GM18526 (cell line): ENCODE data around the gene SERPINA3.

ENCODE experiments used
- POLR2A ChIP-seq: IDR thresholded peaks from 3 replicates; pipeline ENCODE4 v1.6.1; 2011; ENCODE audit not compliant: insufficient read length; ENCODE audit errors: extremely low read depth

Gene SERPINA3

DNA sequence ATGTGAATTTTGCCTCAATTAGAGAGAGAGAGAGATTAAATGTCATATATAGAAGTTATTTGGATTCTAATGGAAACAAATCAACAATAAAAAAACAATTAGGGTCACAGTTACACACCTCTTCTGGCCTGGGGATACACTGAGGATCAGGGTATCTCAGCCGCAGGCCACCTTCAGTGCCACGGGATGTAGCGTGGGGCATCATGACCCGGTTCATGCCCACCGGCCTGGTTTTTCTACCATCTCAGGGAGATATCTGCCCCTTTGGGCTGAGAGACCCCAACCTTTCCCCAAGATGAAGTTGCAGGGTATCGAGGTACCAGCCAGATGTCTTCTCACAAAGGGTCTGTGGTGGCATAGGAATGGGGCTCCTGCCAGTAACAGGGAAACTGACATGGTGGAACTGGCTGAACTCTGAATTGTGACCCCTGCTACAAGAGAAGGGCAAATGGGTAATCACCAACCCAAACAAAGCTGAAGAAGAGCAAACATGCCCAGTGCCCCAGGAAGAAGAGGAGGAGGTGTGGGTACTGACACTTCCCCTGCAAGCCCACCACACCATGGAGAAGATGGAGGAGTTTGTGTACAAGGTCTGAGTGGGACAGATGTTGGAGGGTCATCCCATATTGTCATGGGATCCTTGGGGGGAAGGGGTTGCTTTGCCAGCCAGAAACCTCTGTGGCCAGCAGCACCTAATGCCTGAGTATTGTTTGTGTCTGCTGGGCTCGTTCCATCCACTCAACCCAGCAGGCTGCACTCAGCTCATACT lies 19.5 kb downstream of the SERPINA3 start:
- no peak for TF ChIP-seq POLR2A

- TF ChIP-seq POLR2A = no peak
These were observed 20.1 kb downstream of the SERPINA3 start for GRCh38 chr14:94632305-94632590.

- TF ChIP-seq POLR2A = no peak
These were observed 20.9 kb downstream of the SERPINA3 start for GRCh38 chr14:94633121-94633520.

DNA sequence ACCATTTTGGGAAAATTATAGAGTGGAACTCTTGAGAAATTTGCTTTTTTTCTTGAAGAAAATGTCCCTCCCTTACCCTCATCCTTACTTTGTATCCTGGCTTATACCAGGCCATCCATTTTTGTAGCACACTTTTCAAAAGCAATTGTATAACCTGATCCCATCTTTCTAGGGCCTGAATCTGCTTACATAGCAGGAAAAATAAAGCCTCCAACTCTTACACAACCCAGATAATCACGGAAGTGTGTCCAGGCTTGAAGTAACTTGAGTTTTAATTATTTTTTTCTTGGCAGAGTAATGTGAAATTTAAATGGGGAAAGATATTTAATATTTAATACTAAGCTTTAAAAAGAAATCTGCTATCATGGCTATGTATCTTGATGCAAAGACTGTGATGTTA lies 23.0 kb downstream of the SERPINA3 start:
- no peak for TF ChIP-seq POLR2A

DNA sequence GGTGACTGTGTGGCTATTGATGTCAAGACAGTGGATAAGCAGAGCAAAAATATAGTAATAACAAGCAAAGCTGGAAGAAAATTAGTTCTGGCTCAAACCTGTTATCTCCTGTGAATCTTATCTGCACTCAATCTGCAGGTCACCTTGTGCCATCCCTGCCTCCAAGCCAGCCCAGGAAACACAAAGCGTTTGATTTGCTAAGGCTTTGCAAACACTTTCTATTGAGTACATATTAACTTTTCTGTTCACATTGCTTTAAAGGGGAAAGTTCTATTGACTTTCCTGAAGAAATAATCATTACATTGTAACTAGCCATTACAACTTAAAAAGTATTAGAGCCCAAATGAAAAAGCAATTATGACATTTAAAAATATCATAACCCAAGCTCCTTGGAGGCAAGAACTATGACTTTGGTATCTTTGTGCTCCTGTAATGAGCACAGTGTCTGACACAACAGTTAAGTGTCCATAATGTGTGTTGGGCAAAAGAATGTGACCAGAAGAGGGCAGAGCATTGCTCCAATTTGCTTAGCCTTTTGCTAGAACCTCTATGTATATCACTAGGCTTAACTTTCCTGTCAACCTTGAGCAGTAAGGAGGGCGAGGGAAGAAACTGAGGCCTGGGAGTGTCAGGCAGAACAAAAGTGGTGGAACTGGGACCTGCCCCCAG lies 24.7 kb downstream of the SERPINA3 start:
- TF ChIP-seq POLR2A = no peak

DNA sequence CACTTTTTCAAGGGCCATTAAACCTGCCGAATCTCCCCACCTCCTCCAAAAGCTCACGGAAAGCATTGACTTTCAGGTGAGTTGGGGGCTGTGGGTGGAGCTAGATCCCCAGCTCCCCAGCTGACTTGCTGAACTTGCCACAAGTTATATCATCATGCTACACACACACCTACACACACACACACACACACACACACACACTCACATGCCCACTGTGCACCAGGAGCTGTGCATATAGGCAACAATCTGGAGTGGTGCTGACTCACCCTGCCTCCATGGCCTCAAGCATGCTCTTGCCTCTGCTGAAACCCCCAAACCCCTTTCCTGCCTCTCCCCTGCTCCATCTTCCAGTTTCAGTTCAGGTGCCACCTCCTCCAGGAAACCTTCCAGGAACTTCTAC lies 26.1 kb downstream of the SERPINA3 start:
- TF ChIP-seq POLR2A = no peak

- TF ChIP-seq POLR2A = no peak
These were observed 27.0 kb downstream of the SERPINA3 start for GRCh38 chr14:94638961-94639817.

- TF ChIP-seq POLR2A = no peak
These were observed 28.8 kb downstream of the SERPINA3 start for GRCh38 chr14:94640721-94641631.

GRCh38 chr14:94641632-94641955 lies 29.4 kb downstream of the SERPINA3 start:
- no peak for TF ChIP-seq POLR2A

DNA sequence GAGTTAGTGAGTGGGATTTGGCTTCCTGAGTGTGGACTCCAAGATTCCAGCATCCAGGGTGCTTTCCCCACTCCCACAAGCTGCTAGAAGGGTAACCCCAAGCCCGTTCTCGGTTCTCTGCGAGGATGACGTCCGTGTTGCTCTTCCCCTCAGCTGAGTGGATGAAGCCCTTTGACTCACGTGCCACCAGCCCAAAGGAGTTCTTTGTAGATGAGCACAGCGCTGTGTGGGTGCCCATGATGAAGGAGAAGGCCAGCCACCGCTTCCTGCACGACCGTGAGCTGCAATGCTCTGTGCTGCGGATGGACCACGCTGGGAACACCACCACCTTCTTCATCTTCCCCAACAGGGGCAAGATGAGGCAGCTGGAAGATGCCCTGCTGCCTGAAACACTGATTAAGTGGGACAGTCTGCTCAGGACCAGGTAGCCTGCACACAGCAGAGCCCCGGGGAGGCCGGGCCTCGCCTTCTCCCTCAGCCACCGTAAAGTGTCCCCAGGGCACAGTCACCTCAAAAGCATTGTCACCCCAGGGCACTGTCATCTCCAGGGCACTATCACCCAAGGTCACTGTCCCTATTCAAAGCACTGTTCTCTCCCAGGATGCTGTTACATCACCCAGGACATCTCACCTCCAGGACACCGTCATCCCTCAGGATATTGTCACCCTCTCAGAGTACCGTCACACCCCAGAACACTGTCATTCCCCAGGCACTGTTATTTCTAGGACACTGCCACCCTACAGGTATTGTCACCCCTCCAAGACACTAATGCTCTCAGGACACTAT lies 31.3 kb downstream of the SERPINA3 start:
- no peak for TF ChIP-seq POLR2A

DNA sequence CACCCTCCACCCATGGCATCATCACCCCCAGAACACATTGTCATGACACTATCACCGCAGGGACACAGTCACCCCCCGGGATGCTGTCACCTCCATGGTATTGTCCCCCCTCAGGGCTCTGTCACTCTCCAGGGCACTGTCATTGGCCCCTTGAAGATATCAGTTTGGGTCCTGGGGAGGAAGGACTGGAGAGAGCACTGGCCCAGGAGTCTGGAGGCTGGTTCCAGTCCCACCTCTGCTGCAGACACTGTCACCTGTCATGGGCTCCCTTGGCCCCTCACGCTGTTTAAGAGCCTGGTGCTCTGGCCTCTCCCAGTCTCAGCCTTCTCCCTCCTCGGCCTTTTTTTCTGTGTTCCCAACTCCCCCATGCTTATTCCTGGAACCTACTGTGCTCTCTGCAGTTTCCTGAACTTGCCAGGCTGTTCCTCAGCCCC lies 31.9 kb downstream of the SERPINA3 start:
- no peak for TF ChIP-seq POLR2A

DNA sequence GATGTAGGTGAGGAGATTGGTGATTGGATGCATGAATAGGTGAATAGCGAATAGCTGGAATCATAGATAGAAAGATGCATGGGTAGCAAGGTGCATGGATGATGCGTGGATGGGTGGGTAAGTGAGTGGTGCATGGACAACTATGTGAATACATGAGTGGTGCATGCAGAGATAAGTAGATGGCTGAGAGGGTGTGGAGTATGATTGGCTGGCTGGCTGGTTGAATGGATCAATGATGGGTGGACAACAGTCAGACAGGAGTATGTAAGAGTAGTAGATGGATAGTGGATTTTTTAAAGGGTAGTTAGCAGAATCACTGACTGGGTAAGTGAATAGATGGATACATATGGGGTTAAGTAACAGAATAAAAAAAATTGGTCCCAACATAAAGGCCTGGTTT lies 33.9 kb downstream of the SERPINA3 start:
- TF ChIP-seq POLR2A = no peak

GRCh38 chr14:94646481-94646880 lies 34.3 kb downstream of the SERPINA3 start:
- TF ChIP-seq POLR2A = no peak

DNA sequence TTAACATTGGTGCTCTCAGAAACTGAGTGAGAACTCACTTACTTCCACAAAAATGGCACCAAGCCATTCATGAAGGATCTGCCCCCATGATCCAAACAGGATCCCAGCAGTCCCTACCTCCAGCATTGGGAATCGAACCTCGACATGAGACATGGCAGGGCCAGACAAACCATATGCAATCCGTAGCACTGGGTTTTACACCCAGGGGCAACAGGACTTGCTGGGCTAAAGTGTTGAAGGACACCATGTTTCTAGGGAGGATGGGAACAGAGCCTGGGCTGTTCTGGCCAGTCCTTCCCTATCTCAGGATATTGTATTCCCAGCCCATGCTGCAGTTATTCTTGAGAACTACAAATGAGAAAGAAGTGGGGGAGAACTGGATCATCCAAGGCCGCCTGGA lies 36.6 kb downstream of the SERPINA3 start:
- no peak for TF ChIP-seq POLR2A

DNA sequence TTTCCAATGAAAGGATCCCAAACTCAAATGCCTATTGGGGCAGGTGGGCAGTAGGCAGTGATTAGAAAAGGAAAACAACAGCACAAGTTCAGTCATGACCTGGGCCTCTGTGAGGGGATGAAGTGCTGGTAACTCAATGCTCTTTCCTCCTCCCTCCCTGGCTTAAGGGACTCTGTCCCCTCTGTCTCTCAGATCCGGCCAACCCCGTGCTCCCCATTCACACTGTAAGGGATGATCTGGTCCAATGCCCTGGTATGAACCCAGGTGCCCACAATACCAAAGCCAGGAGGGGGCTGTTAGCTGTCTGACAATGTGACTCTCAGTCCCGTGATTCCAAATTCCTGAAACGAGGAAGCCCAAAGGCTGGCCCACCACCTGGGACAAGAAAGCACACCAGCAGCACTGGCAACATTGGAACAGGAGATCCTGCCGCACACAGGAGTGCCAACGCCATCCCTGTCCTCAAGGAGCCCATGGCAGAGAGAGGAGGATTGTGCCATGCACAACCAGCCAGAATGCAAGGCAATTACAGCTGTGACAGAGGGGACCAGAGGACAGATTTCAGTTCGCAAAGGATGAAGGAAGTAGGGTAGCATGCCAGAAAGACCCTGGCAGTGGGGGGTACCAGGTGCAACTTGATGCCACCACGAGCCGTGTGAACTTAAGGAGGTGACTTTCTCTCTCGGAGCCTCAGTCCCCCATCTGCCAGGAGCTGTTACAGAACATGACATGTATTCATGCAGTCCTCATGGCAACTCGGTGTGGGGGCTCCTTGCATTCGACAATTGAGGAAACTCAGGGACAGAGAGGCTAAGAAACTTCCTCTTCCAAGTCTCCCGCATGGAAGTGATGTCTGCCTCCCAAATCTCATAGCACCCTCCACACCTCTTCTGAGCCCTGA lies 37.6 kb downstream of the SERPINA3 start:
- no peak for TF ChIP-seq POLR2A
